HEK293T (cell line): Measurements from ENCODE around the gene FOXE1.

ENCODE experiments used
- CTCF ChIA-PET: fragments of 350-600 bp; formaldehyde crosslinking; extraction: SDS; loops from one replicate; lab custom pipeline; 2021; ENCODE audit warnings: antibody characterized with exemption, inconsistent platforms; lab: Yijun Ruan, JAX
- POLR2A ChIA-PET: fragments of 350-600 bp; formaldehyde crosslinking; extraction: SDS; loops from one replicate; lab custom pipeline; 2020; ENCODE audit warnings: antibody characterized with exemption, inconsistent platforms; lab: Yijun Ruan, JAX
- DNase-seq: peaks from one replicate; pipeline ENCODE4 v3.0.0; 2012; ENCODE audit warnings: mixed read lengths; ENCODE audit errors: extremely low spot score
- ARNT ChIP-seq: fragments of 450-650 bp; IDR thresholded peaks from 2 replicates; pipeline ENCODE4 v1.6.1; 2017; ENCODE audit warnings: mild to moderate bottlenecking
- BHLHE40 ChIP-seq: fragments of 450-650 bp; IDR thresholded peaks from 2 replicates; pipeline ENCODE4 v1.6.1; 2016; ENCODE audit warnings: mild to moderate bottlenecking, moderate library complexity, borderline replicate concordance
- CTBP1 ChIP-seq: fragments of 450-650 bp; IDR thresholded peaks from 2 replicates; pipeline ENCODE4 v1.6.1; 2016; ENCODE audit warnings: borderline replicate concordance
- ELF4 ChIP-seq: fragments of 450-650 bp; IDR thresholded peaks from 2 replicates; pipeline ENCODE4 v1.6.1; 2017; ENCODE audit warnings: antibody characterized with exemption
- FOXA1 ChIP-seq: fragments of 450-650 bp; IDR thresholded peaks from 2 replicates; pipeline ENCODE4 v1.6.1; 2016; ENCODE audit warnings: mild to moderate bottlenecking
- FOXK2 ChIP-seq: fragments of 450-650 bp; IDR thresholded peaks from 2 replicates; pipeline ENCODE4 v1.6.1; 2016; ENCODE audit warnings: mild to moderate bottlenecking
- FOXM1 ChIP-seq: fragments of 450-650 bp; IDR thresholded peaks from 2 replicates; pipeline ENCODE4 v1.6.1; 2017; ENCODE audit warnings: mild to moderate bottlenecking, borderline replicate concordance
- HDGF ChIP-seq: fragments of 450-650 bp; IDR thresholded peaks from 2 replicates; pipeline ENCODE4 v1.6.1; 2017; ENCODE audit warnings: antibody characterized with exemption, borderline replicate concordance
- L3MBTL2 ChIP-seq: fragments of 450-650 bp; conservative IDR thresholded peaks from 2 replicates; pipeline ENCODE4 v1.6.1; 2016; ENCODE audit warnings: mild to moderate bottlenecking
- LEF1 ChIP-seq: fragments of 450-650 bp; IDR thresholded peaks from 2 replicates; pipeline ENCODE4 v1.6.1; 2017; ENCODE audit warnings: mild to moderate bottlenecking, borderline replicate concordance
- NFRKB ChIP-seq: fragments of 450-650 bp; IDR thresholded peaks from 2 replicates; pipeline ENCODE4 v1.6.1; 2016; ENCODE audit warnings: mild to moderate bottlenecking, moderate library complexity
- PKNOX1 ChIP-seq: fragments of 450-650 bp; IDR thresholded peaks from 2 replicates; pipeline ENCODE4 v1.6.1; 2016
- SP1 ChIP-seq: fragments of 450-650 bp; IDR thresholded peaks from 2 replicates; pipeline ENCODE4 v1.6.1; 2017
- SUZ12 ChIP-seq: fragments of 450-650 bp; IDR thresholded peaks from 2 replicates; pipeline ENCODE4 v1.6.1; 2016; ENCODE audit warnings: mild to moderate bottlenecking
- TARDBP ChIP-seq: fragments of 450-650 bp; IDR thresholded peaks from 2 replicates; pipeline ENCODE4 v1.6.1; 2016
- ZNF384 ChIP-seq: fragments of 450-650 bp; IDR thresholded peaks from 2 replicates; pipeline ENCODE4 v1.6.1; 2016

FOXE1 gene

GRCh38 chr9:97864396-97864795, 11.4 kb downstream of the FOXE1 start:
- ChIA-PET CTCF (no interaction called here), POLR2A (no interaction called here)
- DNase-seq = no peak

GRCh38 chr9:97866300-97866699, 13.3 kb downstream of the FOXE1 start:
- DNase-seq = no peak
- ChIA-PET CTCF (no interaction called here), POLR2A (no interaction called here)
- no peak for TF ChIP-seq ZNF384
- TF ChIP-seq BHLHE40 = no peak
- no peak for TF ChIP-seq FOXK2
- no peak for TF ChIP-seq LEF1
- no peak for TF ChIP-seq SUZ12
- TF ChIP-seq FOXM1 = no peak
- TF ChIP-seq CTBP1 = no peak
- no peak for TF ChIP-seq PKNOX1
- no peak for TF ChIP-seq FOXA1
- TF ChIP-seq ARNT = no peak
- no peak for TF ChIP-seq SP1
- TF ChIP-seq NFRKB = no peak
- TF ChIP-seq L3MBTL2 = no peak
- no peak for TF ChIP-seq TARDBP
- no peak for TF ChIP-seq HDGF
- no peak for TF ChIP-seq ELF4

More at GRCh38 chr9:97864396-97864795, 11.4 kb downstream of the FOXE1 start:
- TF ChIP-seq HDGF = no peak
- TF ChIP-seq BHLHE40 = no peak
- no peak for TF ChIP-seq PKNOX1
- TF ChIP-seq LEF1 = no peak
- no peak for TF ChIP-seq ZNF384
- no peak for TF ChIP-seq FOXA1
- no peak for TF ChIP-seq FOXM1

- DNase-seq = no peak
- no peak for TF ChIP-seq SP1
- no peak for TF ChIP-seq TARDBP
- TF ChIP-seq ZNF384 = no peak
- TF ChIP-seq CTBP1 = no peak
- no peak for TF ChIP-seq LEF1
- no peak for TF ChIP-seq ELF4
- TF ChIP-seq BHLHE40 = no peak
- no peak for TF ChIP-seq ARNT
- TF ChIP-seq HDGF = no peak
- TF ChIP-seq PKNOX1 = no peak
- no peak for TF ChIP-seq L3MBTL2
- no peak for TF ChIP-seq FOXK2
- no peak for TF ChIP-seq SUZ12
- no peak for TF ChIP-seq FOXM1
- no peak for TF ChIP-seq FOXA1
- TF ChIP-seq NFRKB = no peak
- POLR2A ChIA-PET = no interaction called here
- CTCF ChIA-PET = no interaction called here
Observed at GRCh38 chr9:97866848-97867247, 13.8 kb downstream of the FOXE1 start.

- CTCF ChIA-PET = interaction anchor here (1.5 kb wide), 1 partner anchor 22 kb away, joined by 5 read pairs; no protein-coding TSS in a partner anchor
- TF ChIP-seq NFRKB = no peak
- no peak for TF ChIP-seq CTBP1
- TF ChIP-seq FOXK2 = no peak
- TF ChIP-seq L3MBTL2 = no peak
- TF ChIP-seq ZNF384 = no peak
- TF ChIP-seq FOXM1 = no peak
- TF ChIP-seq HDGF = no peak
- TF ChIP-seq TARDBP = no peak
- no peak for TF ChIP-seq SP1
- TF ChIP-seq LEF1 = no peak
- TF ChIP-seq BHLHE40 = no peak
- no peak for TF ChIP-seq ARNT
- TF ChIP-seq SUZ12 = no peak
- no peak for TF ChIP-seq FOXA1
- no peak for TF ChIP-seq PKNOX1
- no peak for TF ChIP-seq ELF4
- DNase-seq = no peak
- POLR2A ChIA-PET = no interaction called here
Observed at GRCh38 chr9:97868859-97869258, 15.8 kb downstream of the FOXE1 start.

- ChIA-PET POLR2A (no interaction called here), CTCF (no interaction called here)
- TF ChIP-seq HDGF (no peak), SP1 (no peak), FOXA1 (no peak), PKNOX1 (no peak), BHLHE40 (no peak), SUZ12 (no peak), CTBP1 (no peak), ELF4 (no peak), FOXK2 (no peak)
- DNase-seq = no peak
Observed at GRCh38 chr9:97873425-97873824, 20.4 kb downstream of the FOXE1 start.
